Measurements from ENCODE around the gene MLN. TPM values are rescaled to one million over a fixed set of nuclear protein-coding genes. Genes with fewer than 3 reads are reported as not detected.

MLN gene
- total RNA-seq, 4 donors from 2014 or later, result not detected

DNA sequence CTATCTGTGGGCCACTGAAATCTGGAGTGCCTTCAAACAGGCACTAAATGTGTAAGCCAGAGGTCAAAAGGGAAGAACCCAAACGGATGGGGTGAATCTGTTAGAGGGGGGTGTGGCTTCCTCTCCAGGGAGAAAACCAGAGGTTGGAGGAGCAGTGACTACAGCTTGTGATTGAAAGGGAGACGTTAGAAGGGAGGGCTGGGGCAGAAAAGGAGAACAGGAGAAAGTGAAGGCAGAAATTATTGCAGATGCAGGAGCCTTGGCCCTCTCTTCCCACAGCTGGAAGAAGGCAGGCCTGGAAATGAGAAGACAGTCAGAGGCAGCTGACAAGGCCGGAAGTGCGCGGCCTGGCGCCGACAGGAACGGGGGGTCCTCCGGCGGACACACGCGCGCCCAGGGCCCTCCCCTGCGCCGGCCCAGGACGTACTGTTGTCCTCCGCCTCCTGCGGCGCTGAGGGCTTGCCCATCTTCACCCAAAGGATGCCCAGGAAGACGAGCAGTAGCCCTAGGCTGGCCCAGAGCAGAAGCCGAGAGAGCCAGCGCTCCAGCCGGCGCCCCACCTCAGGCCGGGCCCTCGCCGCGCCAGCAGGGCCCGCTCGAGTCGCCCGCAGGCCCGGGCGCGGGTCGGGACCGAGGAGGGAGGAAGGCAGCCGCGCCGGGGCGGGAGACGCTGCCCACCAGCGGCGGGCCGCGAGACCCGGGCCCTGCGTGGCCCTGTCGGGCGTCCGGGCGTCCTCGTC, 15.7 kb downstream of the MLN start:
- H3K27ac ChIP-seq, result peak overlapping the region; percentile 96 to 99 (median 98)
- TF ChIP-seq POLR2A (IDR thresholded peaks at IDR 0.05) (peak; percentile 60), POLR2AphosphoS5 (IDR thresholded peaks at IDR 0.05) (peak; percentile 71 to 83 (median 77)), EP300 (IDR thresholded peaks at IDR 0.05; ENCODE audit: low read depth) (no peak)
- TF ChIP-seq, protein P1, sequence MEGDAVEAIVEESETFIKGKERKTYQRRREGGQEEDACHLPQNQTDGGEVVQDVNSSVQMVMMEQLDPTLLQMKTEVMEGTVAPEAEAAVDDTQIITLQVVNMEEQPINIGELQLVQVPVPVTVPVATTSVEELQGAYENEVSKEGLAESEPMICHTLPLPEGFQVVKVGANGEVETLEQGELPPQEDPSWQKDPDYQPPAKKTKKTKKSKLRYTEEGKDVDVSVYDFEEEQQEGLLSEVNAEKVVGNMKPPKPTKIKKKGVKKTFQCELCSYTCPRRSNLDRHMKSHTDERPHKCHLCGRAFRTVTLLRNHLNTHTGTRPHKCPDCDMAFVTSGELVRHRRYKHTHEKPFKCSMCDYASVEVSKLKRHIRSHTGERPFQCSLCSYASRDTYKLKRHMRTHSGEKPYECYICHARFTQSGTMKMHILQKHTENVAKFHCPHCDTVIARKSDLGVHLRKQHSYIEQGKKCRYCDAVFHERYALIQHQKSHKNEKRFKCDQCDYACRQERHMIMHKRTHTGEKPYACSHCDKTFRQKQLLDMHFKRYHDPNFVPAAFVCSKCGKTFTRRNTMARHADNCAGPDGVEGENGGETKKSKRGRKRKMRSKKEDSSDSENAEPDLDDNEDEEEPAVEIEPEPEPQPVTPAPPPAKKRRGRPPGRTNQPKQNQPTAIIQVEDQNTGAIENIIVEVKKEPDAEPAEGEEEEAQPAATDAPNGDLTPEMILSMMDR (IDR thresholded peaks at IDR 0.05), result no peak
- in situ Hi-C loops (cut with MboI; ENCODE audit: low pct_ligation_motif_present in 1 of 4, low pct_unique_long_range_greater_than_20kb in 1 of 4, low sequenced_read_pairs in 3 of 4), result no loop called here
- peaks cover 0 to 18% (median 2%) of the 10 kb centered on the region in 4 donors for H3K36me3 ChIP-seq
- H3K9me3 ChIP-seq, result no peaks in the 10 kb centered on the region
- WGBS, 2 donors (ENCODE audit: low coverage in 1 of 2), result 0% methylated on average over 1 to 21 of the region's 53 CpGs
- H3K4me3 ChIP-seq, result peak overlapping the region; percentile 73 to 99 (median 88)
- peaks cover 19 to 35% (median 30%) of the 10 kb centered on the region in 4 donors for H3K4me1 ChIP-seq
- DNase-seq, result peak; percentile 77
- H3K27me3 ChIP-seq, result peaks cover 5% of the 10 kb centered on the region
- intact Hi-C loops (cut with DNase I; ENCODE audit: low total_unique reads), result loop anchor here (1.0 to 5.0 kb wide), 2 partner anchors 94 to 237 kb away; no protein-coding TSS in a partner anchor

DNA sequence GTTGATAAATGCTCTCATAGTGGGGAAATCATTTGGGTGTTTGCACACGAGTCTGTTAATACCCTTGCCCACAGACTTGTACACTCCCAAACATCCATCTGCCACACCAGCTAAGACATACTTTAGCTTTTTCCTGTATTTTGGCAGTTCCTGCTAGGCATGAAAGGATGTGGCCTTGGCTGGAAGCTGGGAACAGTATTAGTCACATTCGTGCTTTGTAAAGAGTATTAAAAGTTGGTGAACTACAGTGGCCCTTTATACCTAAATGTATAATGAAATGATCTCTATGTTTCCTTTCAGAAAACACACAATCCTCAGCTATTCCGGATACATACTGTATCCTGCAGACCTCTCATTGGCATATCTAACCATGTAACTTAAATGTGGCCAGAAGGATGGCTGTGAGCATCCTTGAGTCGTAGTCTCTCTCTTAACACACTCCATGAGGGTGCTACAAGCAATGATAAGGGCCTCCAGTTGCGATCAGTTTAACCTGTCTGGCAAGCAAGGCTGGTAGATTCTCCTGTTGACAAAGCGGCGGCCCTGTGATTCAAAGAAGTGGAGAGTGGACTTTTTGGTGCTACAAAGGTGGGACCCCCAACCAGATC, 16.4 kb downstream of the MLN start:
- WGBS, 2 donors (ENCODE audit: low coverage in 1 of 2), result 36 to 43% methylated on average over 5 to 7 of the region's 7 CpGs
- peaks cover 19 to 35% (median 30%) of the 10 kb centered on the region in 4 donors for H3K4me1 ChIP-seq
- H3K4me3 ChIP-seq, result peak overlapping the region; percentile 73 to 99 (median 88)
- H3K27me3 ChIP-seq, result no peaks in the 10 kb centered on the region
- peak overlapping the region; percentile 96 to 99 (median 98) for H3K27ac ChIP-seq
- intact Hi-C loops (cut with DNase I; ENCODE audit: low total_unique reads) (loop anchor here (1.0 to 5.0 kb wide), 2 partner anchors 95 to 238 kb away; no protein-coding TSS in a partner anchor), in situ Hi-C loops (cut with MboI; ENCODE audit: low pct_ligation_motif_present in 1 of 4, low pct_unique_long_range_greater_than_20kb in 1 of 4, low sequenced_read_pairs in 3 of 4) (no loop called here)
- TF ChIP-seq POLR2AphosphoS5 (IDR thresholded peaks at IDR 0.05) (no peak), EP300 (IDR thresholded peaks at IDR 0.05; ENCODE audit: low read depth) (no peak), POLR2A (IDR thresholded peaks at IDR 0.05) (no peak)
- TF ChIP-seq, protein P1 (IDR thresholded peaks at IDR 0.05), result no peak
- H3K9me3 ChIP-seq, result no peaks in the 10 kb centered on the region
- DNase-seq, result no peak
- peaks cover 0 to 23% (median 2%) of the 10 kb centered on the region in 4 donors for H3K36me3 ChIP-seq

DNA sequence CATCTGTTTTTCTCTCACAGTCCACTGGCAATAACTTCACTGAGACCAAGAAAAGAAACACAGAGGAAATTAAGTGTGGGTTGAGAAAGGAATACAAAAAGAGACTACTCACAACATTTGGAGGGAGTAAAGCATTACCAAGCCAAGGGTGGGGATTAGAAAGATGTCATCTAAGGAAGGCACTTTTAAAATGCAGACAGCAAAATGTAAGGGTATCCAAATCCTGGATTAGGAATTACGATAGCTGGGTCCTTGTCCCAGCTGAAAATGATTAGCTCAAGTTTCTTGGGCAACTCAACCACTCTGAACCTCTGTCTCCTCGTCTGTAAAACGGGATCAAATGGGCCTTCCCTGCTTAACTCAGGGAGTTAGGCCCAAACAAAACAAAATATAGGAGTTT, 17.1 kb downstream of the MLN start:
- no peak for DNase-seq
- H3K27ac ChIP-seq, result peak overlapping the region; percentile 96 to 99 (median 98)
- H3K4me3 ChIP-seq, result peak overlapping the region in 1 of 4 donors; percentile 73
- H3K36me3 ChIP-seq, result peaks cover 0 to 29% (median 2%) of the 10 kb centered on the region in 4 donors
- no peaks in the 10 kb centered on the region for H3K9me3 ChIP-seq
- intact Hi-C loops (cut with DNase I; ENCODE audit: low total_unique reads) (loop anchor here (1.0 to 5.0 kb wide), 2 partner anchors 96 to 239 kb away; no protein-coding TSS in a partner anchor), in situ Hi-C loops (cut with MboI; ENCODE audit: low pct_ligation_motif_present in 1 of 4, low pct_unique_long_range_greater_than_20kb in 1 of 4, low sequenced_read_pairs in 3 of 4) (no loop called here)
- WGBS, 2 donors (ENCODE audit: low coverage in 1 of 2), result 62 to 90% methylated on average over 3 of the region's 3 CpGs
- H3K27me3 ChIP-seq, result no peaks in the 10 kb centered on the region
- peaks cover 19 to 35% (median 30%) of the 10 kb centered on the region in 4 donors for H3K4me1 ChIP-seq
- TF ChIP-seq POLR2AphosphoS5 (IDR thresholded peaks at IDR 0.05), result no peak
- TF ChIP-seq, protein P1 (IDR thresholded peaks at IDR 0.05), result no peak
- TF ChIP-seq EP300 (IDR thresholded peaks at IDR 0.05; ENCODE audit: low read depth), result no peak
- TF ChIP-seq POLR2A (IDR thresholded peaks at IDR 0.05), result no peak

DNA sequence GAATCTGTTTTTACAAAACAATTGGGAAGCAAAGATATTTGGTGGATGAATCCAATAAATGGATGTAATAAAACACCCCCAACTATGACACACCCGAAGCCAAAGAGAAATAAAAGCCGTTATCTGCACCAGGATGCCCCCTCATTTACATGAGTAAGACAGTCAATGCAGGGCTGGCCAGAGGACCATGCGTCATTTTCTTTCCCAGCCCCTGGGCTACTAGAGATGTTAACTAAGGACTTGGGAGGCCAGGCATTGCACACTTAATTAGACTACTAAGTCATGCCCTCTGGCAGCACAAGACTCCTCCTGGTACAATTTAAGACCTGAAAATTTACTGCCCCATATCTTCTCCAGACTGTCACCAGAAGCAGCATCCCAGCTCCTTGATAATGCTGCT, 18.0 kb downstream of the MLN start:
- Histone ChIP-seq H3K36me3 (peaks cover 0 to 33% (median 4%) of the 10 kb centered on the region in 4 donors), H3K27me3 (no peaks in the 10 kb centered on the region), H3K27ac (peak overlapping the region in 2 of 4 donors; percentile 5 to 98), H3K9me3 (no peaks in the 10 kb centered on the region), H3K4me1 (peaks cover 19 to 35% (median 30%) of the 10 kb centered on the region in 4 donors), H3K4me3 (no peak overlapping the region)
- TF ChIP-seq POLR2A (IDR thresholded peaks at IDR 0.05), result no peak
- no peak for TF ChIP-seq POLR2AphosphoS5 (IDR thresholded peaks at IDR 0.05)
- TF ChIP-seq, protein P1 (IDR thresholded peaks at IDR 0.05), result no peak
- no peak for TF ChIP-seq EP300 (IDR thresholded peaks at IDR 0.05; ENCODE audit: low read depth)
- WGBS, 2 donors (ENCODE audit: low coverage in 1 of 2), result 52 to 67% methylated on average over 3 of the region's 3 CpGs
- in situ Hi-C loops (cut with MboI; ENCODE audit: low pct_ligation_motif_present in 1 of 4, low pct_unique_long_range_greater_than_20kb in 1 of 4, low sequenced_read_pairs in 3 of 4) (no loop called here), intact Hi-C loops (cut with DNase I; ENCODE audit: low total_unique reads) (loop anchor here (5.0 kb wide), 1 partner anchor 97 kb away; no protein-coding TSS in a partner anchor)
- no peak for DNase-seq

Measured in transverse colon (tissue), 4 donors.